NCI-H446 (cell line): ENCODE measurements around the gene UFD1.

Source experiments
- DNase-seq, 2 experiments: peaks; one replicate each; lab custom pipeline; 2025; lab: John Stamatoyannopoulos, UW

UFD1 gene

GRCh38 chr22:19470010-19470409 lies 9.0 kb downstream of the UFD1 start:
- no peak for DNase-seq

GRCh38 chr22:19469421-19469820 lies 9.6 kb downstream of the UFD1 start:
- no peak for DNase-seq

GRCh38 chr22:19467912-19468311 lies 11.1 kb downstream of the UFD1 start:
- no peak for DNase-seq

GRCh38 chr22:19466848-19467752 lies 11.9 kb downstream of the UFD1 start:
- DNase-seq, result no peak

- DNase-seq, result peak in 1 of 2 experiments; percentile 74
Measured at GRCh38 chr22:19466126-19466716, 12.8 kb downstream of the UFD1 start.

GRCh38 chr22:19464975-19465374 lies 14.0 kb downstream of the UFD1 start:
- DNase-seq, result no peak

- no peak for DNase-seq
Measured at GRCh38 chr22:19464546-19464945, 14.4 kb downstream of the UFD1 start.

- DNase-seq, result no peak
Measured at GRCh38 chr22:19463491-19464469, 15.2 kb downstream of the UFD1 start.

- DNase-seq, result no peak
Measured at GRCh38 chr22:19463008-19463407, 16.0 kb downstream of the UFD1 start.

- no peak for DNase-seq
Measured at GRCh38 chr22:19461506-19461905, 17.5 kb downstream of the UFD1 start.

GRCh38 chr22:19460036-19460435 lies 19.0 kb downstream of the UFD1 start:
- no peak for DNase-seq

- no peak for DNase-seq
Measured at GRCh38 chr22:19457828-19458428, 21.1 kb downstream of the UFD1 start.

- DNase-seq, result no peak
Measured at GRCh38 chr22:19456541-19456940, 22.5 kb downstream of the UFD1 start.

GRCh38 chr22:19455585-19456370 lies 23.2 kb downstream of the UFD1 start:
- DNase-seq, result no peak

GRCh38 chr22:19455033-19455432 lies 24.0 kb downstream of the UFD1 start:
- no peak for DNase-seq

GRCh38 chr22:19454156-19454555 lies 24.8 kb downstream of the UFD1 start:
- DNase-seq, result no peak

- no peak for DNase-seq
Measured at GRCh38 chr22:19453718-19454117, 25.3 kb downstream of the UFD1 start.

GRCh38 chr22:19451570-19451969 lies 27.4 kb downstream of the UFD1 start:
- no peak for DNase-seq

- DNase-seq, result no peak
Measured at GRCh38 chr22:19450363-19451175, 28.4 kb downstream of the UFD1 start.

GRCh38 chr22:19449422-19449767 lies 29.6 kb downstream of the UFD1 start:
- no peak for DNase-seq
